Epithelial cell of esophagus (primary cell): ENCODE data around the gene PCDHA6.
"Not testable (repeated sequence)": the region's sequence is repeated elsewhere in the genome, so short reads cannot be mapped to it uniquely, and the experiment has no call there.

Experiments used
- DNase-seq: peaks from one replicate; pipeline ENCODE4 v3.0.0; 2010; ENCODE audit warnings: low read depth
- H3K4me3 ChIP-seq: 2 replicates; pipeline ENCODE4 v1.5.1; 2011; ENCODE audit warnings: mild to moderate bottlenecking, low read length, control low read depth
- TF ChIP-seq, protein P1 (sequence below): IDR thresholded peaks from 2 replicates; pipeline ENCODE4 v1.5.1; 2011; ENCODE audit warnings: low read depth, mild to moderate bottlenecking, low read length, control low read depth, inconsistent platforms; ENCODE audit not compliant: insufficient read depth; ENCODE audit errors: missing control alignments

The PCDHA6 gene, protein sequence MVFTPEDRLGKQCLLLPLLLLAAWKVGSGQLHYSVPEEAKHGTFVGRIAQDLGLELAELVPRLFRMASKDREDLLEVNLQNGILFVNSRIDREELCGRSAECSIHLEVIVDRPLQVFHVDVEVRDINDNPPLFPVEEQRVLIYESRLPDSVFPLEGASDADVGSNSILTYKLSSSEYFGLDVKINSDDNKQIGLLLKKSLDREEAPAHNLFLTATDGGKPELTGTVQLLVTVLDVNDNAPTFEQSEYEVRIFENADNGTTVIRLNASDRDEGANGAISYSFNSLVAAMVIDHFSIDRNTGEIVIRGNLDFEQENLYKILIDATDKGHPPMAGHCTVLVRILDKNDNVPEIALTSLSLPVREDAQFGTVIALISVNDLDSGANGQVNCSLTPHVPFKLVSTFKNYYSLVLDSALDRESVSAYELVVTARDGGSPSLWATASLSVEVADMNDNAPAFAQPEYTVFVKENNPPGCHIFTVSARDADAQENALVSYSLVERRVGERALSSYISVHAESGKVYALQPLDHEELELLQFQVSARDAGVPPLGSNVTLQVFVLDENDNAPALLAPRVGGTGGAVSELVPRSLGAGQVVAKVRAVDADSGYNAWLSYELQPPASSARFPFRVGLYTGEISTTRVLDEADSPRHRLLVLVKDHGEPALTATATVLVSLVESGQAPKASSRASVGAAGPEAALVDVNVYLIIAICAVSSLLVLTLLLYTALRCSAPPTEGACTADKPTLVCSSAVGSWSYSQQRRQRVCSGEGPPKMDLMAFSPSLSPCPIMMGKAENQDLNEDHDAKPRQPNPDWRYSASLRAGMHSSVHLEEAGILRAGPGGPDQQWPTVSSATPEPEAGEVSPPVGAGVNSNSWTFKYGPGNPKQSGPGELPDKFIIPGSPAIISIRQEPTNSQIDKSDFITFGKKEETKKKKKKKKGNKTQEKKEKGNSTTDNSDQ

DNA sequence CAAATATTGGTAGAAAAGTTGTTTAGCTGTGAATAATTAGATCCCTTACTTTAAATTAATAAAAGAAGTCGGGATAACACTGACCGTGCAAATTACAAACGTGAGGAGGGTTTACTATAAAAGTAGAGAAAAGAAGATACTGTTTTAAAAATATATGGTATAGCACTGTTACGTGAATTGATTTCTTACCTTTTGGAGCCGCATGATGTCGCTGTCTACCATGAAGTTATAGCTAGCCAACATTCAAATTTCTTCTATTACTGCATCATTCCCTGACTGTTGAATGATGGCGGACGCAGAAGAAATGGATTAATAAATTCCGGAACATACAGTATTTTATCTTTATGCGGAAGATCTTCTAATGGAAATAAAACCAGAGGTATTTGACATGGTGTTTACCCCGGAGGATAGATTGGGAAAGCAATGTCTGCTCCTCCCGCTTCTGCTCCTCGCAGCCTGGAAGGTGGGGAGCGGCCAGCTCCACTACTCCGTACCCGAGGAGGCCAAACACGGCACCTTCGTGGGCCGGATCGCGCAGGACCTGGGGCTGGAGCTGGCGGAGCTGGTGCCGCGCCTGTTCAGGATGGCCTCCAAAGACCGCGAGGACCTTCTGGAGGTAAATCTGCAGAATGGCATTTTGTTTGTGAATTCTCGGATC, at the start of gene PCDHA6:
Gene PCDHA6 (plus strand): TSS at position 257 of the 658 bp plus-strand sequence. CDS start 132 bp downstream, at position 389.
- no peak for DNase-seq
- TF ChIP-seq, protein P1, sequence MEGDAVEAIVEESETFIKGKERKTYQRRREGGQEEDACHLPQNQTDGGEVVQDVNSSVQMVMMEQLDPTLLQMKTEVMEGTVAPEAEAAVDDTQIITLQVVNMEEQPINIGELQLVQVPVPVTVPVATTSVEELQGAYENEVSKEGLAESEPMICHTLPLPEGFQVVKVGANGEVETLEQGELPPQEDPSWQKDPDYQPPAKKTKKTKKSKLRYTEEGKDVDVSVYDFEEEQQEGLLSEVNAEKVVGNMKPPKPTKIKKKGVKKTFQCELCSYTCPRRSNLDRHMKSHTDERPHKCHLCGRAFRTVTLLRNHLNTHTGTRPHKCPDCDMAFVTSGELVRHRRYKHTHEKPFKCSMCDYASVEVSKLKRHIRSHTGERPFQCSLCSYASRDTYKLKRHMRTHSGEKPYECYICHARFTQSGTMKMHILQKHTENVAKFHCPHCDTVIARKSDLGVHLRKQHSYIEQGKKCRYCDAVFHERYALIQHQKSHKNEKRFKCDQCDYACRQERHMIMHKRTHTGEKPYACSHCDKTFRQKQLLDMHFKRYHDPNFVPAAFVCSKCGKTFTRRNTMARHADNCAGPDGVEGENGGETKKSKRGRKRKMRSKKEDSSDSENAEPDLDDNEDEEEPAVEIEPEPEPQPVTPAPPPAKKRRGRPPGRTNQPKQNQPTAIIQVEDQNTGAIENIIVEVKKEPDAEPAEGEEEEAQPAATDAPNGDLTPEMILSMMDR, result peak; percentile 22
- H3K4me3 ChIP-seq, result no peak within 1 kb of the TSS

DNA sequence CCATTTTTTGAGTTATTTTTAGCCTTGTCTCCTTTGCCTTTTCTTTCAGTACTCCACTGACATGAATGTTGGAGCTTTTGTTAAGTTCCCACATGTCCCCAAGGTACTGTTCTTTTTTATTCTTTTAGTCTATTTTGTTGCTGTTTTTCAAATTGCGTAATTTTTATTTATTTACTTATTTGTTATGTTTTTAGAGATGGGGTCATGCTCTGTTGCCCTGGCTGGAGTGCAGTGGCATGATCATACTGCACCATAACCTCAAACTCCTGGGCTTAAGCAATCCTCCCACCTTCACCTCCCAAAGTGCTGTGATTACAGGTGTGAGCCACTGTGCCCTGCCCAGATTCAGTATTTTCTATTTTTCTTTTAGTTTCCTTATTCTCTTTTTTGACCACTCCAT, 47.2 kb upstream of the PCDHA6 start:
- no peak overlapping the region for H3K4me3 ChIP-seq
- no peak for DNase-seq
- TF ChIP-seq, protein P1, result no peak

- H3K4me3 ChIP-seq, result no peak within 1 kb of the TSS
Measured at GRCh38 chr5:140785905-140786686, 41.7 kb upstream of the PCDHA6 start, which contains the start of gene PCDHA1. Gene PCDHA1, plus strand, starts transcription at chr5:140786140.

DNA sequence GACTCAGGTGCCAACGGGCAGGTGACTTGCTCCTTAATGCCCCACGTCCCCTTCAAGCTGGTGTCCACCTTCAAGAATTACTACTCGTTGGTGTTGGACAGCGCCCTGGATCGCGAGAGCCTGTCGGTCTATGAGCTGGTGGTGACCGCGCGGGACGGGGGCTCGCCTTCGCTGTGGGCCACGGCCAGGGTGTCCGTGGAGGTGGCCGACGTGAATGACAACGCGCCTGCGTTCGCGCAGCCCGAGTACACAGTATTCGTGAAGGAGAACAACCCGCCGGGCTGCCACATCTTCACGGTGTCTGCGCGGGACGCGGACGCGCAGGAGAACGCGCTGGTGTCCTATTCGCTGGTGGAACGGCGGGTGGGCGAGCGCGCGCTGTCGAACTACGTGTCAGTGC, 40.3 kb upstream of the PCDHA6 start:
- not testable (repeated sequence) for H3K4me3 ChIP-seq, DNase-seq

More at GRCh38 chr5:140785905-140786686, 41.7 kb upstream of the PCDHA6 start, which contains the start of gene PCDHA1:
- no peak for DNase-seq
- TF ChIP-seq, protein P1, result no peak

DNA sequence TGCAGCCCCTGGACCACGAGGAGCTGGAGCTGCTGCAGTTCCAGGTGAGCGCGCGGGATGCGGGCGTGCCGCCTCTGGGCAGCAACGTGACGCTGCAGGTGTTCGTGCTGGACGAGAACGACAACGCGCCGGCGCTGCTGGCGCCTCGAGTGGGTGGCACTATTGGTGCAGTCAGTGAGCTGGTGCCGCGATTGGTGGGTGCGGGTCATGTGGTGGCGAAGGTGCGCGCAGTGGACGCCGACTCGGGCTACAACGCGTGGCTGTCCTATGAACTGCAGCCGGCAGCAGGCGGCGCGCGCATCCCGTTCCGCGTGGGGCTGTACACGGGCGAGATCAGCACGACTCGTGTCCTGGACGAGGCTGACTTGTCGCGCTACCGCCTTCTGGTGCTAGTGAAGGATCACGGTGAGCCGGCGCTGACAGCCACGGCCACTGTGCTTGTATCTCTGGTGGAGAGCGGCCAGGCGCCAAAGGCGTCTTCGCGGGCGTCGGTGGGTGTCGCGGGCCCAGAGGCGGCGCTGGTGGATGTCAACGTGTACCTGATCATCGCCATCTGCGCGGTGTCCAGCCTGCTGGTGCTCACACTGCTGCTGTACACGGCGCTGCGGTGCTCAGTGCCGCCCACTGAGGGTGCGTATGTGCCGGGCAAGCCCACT, 39.8 kb upstream of the PCDHA6 start:
- DNase-seq, result not testable (repeated sequence)

DNA sequence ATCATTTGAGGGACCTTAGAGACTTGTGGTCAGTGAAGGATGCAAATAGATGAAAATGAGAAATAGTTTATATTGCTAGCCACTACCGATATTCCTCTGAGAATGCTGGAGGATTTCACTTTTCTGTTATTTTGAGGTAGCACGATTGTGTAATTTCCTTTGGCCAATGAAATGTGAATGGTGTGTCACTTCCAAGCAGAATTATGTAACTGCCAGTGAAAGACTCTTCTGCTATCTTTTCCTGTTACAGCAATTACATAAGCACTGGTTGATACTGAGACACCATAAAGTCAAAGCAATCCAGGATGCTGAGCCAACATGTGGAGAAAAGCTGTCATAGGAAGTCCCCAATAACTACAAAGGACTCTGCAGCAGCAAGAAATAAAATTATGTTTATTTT, 36.7 kb upstream of the PCDHA6 start:
- TF ChIP-seq, protein P1, result no peak
- no peak for DNase-seq

More for the DNA sequence above, 39.8 kb upstream of the PCDHA6 start:
- not testable (repeated sequence) for H3K4me3 ChIP-seq

More for the DNA sequence above, 36.7 kb upstream of the PCDHA6 start:
- H3K4me3 ChIP-seq, result no peak overlapping the region
